ENCODE results near the gene ACER2. TPM values are rescaled to one million over a fixed set of nuclear protein-coding genes. Genes with fewer than 3 reads are reported as not detected.

The ACER2 gene
- total RNA-seq, 4 donors from 2014 or later, result 10.0 to 21.4 (median 18.4) TPM

DNA sequence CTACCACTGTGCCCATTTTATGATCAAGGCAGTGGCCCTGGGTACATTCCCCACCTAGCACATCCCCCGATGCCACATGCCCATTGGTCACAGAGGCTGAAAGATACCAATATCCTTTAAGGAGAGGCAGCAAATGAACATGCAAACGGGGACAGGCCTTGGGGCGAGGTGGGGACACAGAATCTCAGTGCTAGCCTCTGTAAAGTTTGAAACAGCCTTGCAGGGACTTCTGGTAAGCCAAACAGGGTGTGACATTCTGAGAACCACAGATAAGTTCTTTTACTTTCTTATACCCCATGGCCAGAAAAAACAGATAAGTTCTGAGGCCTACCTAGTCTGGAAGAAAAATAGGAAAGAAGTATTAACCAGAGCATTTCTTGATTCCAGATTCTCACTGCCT lies 60.5 kb downstream of the ACER2 start:
- no peak for TF ChIP-seq POLR2A (IDR thresholded peaks at IDR 0.05)
- TF ChIP-seq, protein P1, sequence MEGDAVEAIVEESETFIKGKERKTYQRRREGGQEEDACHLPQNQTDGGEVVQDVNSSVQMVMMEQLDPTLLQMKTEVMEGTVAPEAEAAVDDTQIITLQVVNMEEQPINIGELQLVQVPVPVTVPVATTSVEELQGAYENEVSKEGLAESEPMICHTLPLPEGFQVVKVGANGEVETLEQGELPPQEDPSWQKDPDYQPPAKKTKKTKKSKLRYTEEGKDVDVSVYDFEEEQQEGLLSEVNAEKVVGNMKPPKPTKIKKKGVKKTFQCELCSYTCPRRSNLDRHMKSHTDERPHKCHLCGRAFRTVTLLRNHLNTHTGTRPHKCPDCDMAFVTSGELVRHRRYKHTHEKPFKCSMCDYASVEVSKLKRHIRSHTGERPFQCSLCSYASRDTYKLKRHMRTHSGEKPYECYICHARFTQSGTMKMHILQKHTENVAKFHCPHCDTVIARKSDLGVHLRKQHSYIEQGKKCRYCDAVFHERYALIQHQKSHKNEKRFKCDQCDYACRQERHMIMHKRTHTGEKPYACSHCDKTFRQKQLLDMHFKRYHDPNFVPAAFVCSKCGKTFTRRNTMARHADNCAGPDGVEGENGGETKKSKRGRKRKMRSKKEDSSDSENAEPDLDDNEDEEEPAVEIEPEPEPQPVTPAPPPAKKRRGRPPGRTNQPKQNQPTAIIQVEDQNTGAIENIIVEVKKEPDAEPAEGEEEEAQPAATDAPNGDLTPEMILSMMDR (IDR thresholded peaks at IDR 0.05), result no peak
- peak in 1 of 2 donors; percentile 82 for DNase-seq (ENCODE audit: low spot score in 2 of 2)
- no peak overlapping the region for H3K4me3 ChIP-seq (ENCODE audit: low read depth, poor library complexity, severe bottlenecking)
- 89 to 90% methylated on average over 3 of the region's 3 CpGs for WGBS, 2 donors
- intact Hi-C loops (cut with DNase I; ENCODE audit: low total_unique reads), result no loop called here

DNA sequence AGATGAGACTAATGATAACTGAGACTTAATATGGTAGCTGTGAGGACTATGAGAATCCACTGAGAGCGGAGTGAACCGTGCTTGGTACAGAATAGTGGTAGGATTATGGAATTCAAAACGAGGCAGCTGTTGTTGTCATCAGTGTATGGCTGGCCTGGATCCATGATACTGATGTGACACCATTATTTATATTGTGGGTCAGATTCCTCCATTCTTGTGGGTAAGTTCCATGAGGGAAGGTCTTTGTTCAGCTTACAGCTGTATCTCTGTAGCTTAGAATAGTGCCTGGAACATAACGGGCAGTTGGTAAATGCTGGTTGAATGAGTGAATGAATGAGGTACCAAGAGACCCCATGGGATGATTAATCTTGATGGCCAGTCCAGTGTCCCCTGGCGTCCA lies 61.8 kb downstream of the ACER2 start:
- no peak for TF ChIP-seq POLR2A (IDR thresholded peaks at IDR 0.05)
- TF ChIP-seq, protein P1 (IDR thresholded peaks at IDR 0.05), result no peak
- WGBS, 2 donors, result 71 to 81% methylated on average over 5 of the region's 5 CpGs
- intact Hi-C loops (cut with DNase I; ENCODE audit: low total_unique reads), result no loop called here

DNA sequence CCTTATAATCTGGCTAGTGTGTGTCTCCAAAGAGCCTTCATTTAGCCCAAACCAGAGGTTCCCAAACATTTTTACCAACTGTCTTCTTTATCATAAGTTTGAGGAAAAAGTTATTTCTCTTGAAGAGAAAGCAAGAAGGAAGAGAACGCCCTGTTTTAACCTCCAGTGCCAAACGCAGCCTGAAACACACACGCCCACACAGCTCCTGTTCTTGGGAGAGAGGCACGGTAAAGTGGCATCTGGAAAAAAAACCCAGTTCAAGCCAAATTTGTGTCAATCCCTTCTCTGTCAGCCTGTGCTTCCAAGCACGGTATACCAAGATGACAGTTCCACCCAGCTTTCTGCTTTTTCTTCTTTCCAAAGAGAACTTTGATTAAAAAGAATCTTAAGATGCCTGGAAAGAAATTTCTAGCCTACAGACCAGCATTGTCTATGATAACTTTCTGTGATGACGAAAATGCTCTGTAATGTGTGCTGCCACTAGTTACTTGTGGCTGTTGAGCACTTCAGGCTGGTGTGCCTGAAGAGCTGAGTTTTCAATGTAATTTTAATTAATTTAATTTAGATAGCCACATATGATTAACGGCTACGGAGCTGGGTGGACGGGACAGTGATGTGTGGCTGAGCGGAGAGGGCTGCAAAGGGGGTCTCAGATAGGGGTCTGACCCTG lies 62.3 kb downstream of the ACER2 start:
- H3K4me3 ChIP-seq (ENCODE audit: low read depth, poor library complexity, severe bottlenecking), result no peak overlapping the region
- DNase-seq (ENCODE audit: low spot score in 2 of 2), result peak in 1 of 2 donors; percentile 21
- intact Hi-C loops (cut with DNase I; ENCODE audit: low total_unique reads), result no loop called here
- 42 to 49% methylated on average over 10 of the region's 10 CpGs for WGBS, 2 donors
- TF ChIP-seq POLR2A (IDR thresholded peaks at IDR 0.05), result no peak

More for the DNA sequence above, 61.8 kb downstream of the ACER2 start:
- H3K4me3 ChIP-seq (ENCODE audit: low read depth, poor library complexity, severe bottlenecking), result no peak overlapping the region
- DNase-seq (ENCODE audit: low spot score in 2 of 2), result no peak

DNA sequence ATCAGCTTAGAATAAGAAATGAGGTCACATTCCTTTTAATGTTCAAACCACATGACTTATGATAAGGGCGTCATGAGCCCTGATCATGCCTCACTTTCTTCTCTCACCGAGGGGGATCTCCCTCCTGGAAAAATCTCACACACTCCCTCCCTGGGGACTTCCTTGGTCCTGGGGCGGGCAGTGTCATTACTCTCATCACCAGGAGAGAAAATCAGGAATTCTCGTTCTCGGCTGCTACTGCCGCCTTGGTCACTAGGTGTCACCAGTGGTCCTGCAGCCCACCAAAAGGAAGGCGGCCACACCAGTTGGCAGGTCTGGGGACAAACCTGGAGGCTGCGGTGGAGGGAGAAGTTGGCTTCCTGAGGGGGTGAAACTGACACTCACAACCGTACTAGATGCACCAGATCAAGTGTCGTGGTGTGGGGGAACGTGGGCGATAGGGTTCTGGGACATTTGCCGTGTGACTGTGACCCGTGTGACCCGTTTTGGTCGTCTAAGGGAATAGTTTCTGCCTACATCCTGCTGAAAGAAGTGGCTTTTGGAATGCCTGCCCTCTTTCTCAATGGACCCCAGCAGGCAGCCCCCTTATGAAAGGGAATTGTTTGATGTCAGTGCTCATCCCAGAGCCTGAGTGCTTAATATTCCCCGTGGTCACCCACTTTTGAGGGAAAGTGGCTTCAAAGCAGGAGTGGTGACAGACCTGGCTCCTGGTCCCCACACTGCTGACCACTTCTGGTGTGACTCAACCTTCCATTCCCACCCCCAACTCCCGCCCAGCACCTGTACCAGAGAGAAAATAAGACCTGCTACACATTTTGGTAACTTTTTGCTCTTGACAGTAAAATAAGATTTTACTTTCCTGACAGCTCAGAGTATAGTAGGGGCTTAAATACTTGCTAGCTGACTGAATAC lies 63.2 kb downstream of the ACER2 start:
- 10 to 12% methylated on average over 18 of the region's 18 CpGs for WGBS, 2 donors
- intact Hi-C loops (cut with DNase I; ENCODE audit: low total_unique reads), result no loop called here
- H3K4me3 ChIP-seq (ENCODE audit: low read depth, poor library complexity, severe bottlenecking), result no peak overlapping the region
- DNase-seq (ENCODE audit: low spot score in 2 of 2), result peak; percentile 39 to 91
- no peak for TF ChIP-seq POLR2A (IDR thresholded peaks at IDR 0.05)
- TF ChIP-seq, protein P1 (IDR thresholded peaks at IDR 0.05), result no peak

DNA sequence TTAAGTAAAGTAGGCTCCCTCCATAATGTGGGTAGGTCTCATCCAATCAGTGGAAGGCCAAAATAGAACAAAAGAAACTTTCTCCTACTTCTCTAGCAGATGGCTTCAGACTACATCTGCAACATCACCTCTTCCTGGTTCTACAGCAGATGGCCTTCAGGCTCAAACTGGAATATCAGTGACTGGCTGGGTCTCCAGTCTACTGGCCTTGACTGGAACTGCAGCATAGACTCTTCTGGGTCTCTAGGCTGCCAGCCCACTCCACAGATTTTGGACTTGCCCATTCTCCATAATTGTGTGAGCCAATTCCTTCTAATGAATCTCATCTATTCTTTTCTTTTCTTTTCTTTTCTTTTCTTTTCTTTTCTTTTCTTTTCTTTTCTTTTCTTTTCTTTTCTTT lies 64.8 kb downstream of the ACER2 start:
- TF ChIP-seq POLR2A (IDR thresholded peaks at IDR 0.05), result no peak
- TF ChIP-seq, protein P1 (IDR thresholded peaks at IDR 0.05), result no peak

DNA sequence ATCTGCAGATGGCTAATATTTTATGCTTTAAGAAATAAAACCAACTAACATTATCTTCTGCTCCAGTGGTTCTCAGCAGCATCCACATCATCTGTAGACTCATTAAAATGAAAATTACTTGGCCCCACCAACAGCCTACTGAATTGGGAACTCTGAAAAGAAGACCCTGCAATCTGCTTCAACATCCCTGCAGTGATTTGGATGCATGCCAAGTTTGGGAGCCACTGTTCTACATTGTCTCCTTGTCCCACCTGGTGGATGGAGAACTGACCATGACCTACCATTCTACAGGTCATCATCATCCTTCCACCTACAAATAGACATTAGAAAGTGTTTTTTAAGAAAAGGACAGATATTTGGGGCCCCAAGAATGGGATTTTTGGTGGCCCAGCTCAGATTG lies 71.1 kb downstream of the ACER2 start:
- intact Hi-C loops (cut with DNase I; ENCODE audit: low total_unique reads), result no loop called here
- no peak for DNase-seq (ENCODE audit: low spot score in 2 of 2)
- no peak overlapping the region for H3K4me3 ChIP-seq (ENCODE audit: low read depth, poor library complexity, severe bottlenecking)
- no peak for TF ChIP-seq POLR2A (IDR thresholded peaks at IDR 0.05)
- TF ChIP-seq, protein P1 (IDR thresholded peaks at IDR 0.05), result no peak

More for the DNA sequence above, 64.8 kb downstream of the ACER2 start:
- H3K4me3 ChIP-seq (ENCODE audit: low read depth, poor library complexity, severe bottlenecking), result no peak overlapping the region
- intact Hi-C loops (cut with DNase I; ENCODE audit: low total_unique reads), result no loop called here
- peak in 1 of 2 donors; percentile 12 for DNase-seq (ENCODE audit: low spot score in 2 of 2)

Measured in lower leg skin (tissue), 4 donors.